Activated naive CD4-positive, alpha-beta T cell treated with anti-CD3 and anti-CD28 coated beads, Interleukin-2, amount 10 ng/mL, durations not matched to agents 7 days and 5 days (primary cell): ENCODE results near the gene THRB.

Experiments used
- CTCF ChIA-PET: fragments of 350-600 bp; sonication (Branson Sonifier 250); formaldehyde crosslinking; loops from one replicate; lab custom pipeline; 2021; ENCODE audit warnings: antibody characterized with exemption; lab: Charles Lee
- DNase-seq: peaks from one replicate; pipeline ENCODE4 v3.0.0-alpha.2; 2020
- H3K27ac Mint-ChIP-seq: one replicate; pipeline ENCODE4 v1.8.0; 2021; ENCODE audit warnings: mild to moderate bottlenecking, moderate library complexity, mixed read lengths
- H3K27me3 Mint-ChIP-seq: one replicate; pipeline ENCODE4 v1.8.0; 2021; ENCODE audit warnings: mild to moderate bottlenecking, mixed read lengths
- H3K36me3 Mint-ChIP-seq: one replicate; pipeline ENCODE4 v1.8.0; 2021; ENCODE audit warnings: mixed read lengths
- H3K4me1 Mint-ChIP-seq: one replicate; pipeline ENCODE4 v1.8.0; 2021; ENCODE audit warnings: mixed read lengths
- H3K4me3 Mint-ChIP-seq: one replicate; pipeline ENCODE4 v1.8.0; 2021; ENCODE audit warnings: mild to moderate bottlenecking, moderate library complexity, mixed read lengths
- H3K9me3 Mint-ChIP-seq: one replicate; pipeline ENCODE4 v1.8.0; 2021; ENCODE audit warnings: mixed read lengths

Gene THRB

GRCh38 chr3:24521420-24522145 is 26.9 kb upstream of the THRB start:
- Mint-ChIP-seq H3K36me3 (no peaks in the 10 kb centered on the region), H3K27me3 (peaks cover 31% of the 10 kb centered on the region), H3K27ac (no peak overlapping the region), H3K9me3 (no peaks in the 10 kb centered on the region), H3K4me3 (no peak overlapping the region), H3K4me1 (no peaks in the 10 kb centered on the region)
- CTCF ChIA-PET = no interaction called here
- no peak for DNase-seq

GRCh38 chr3:24520976-24521419 is 26.3 kb upstream of the THRB start:
- Mint-ChIP-seq H3K27ac (no peak overlapping the region), H3K27me3 (peaks cover 31% of the 10 kb centered on the region), H3K4me3 (no peak overlapping the region), H3K36me3 (no peaks in the 10 kb centered on the region), H3K9me3 (no peaks in the 10 kb centered on the region), H3K4me1 (no peaks in the 10 kb centered on the region)
- no peak for DNase-seq
- CTCF ChIA-PET = no interaction called here

GRCh38 chr3:24520101-24520495 is 25.4 kb upstream of the THRB start:
- Mint-ChIP-seq H3K9me3 (no peaks in the 10 kb centered on the region), H3K36me3 (no peaks in the 10 kb centered on the region), H3K27ac (no peak overlapping the region), H3K27me3 (peaks cover 31% of the 10 kb centered on the region), H3K4me3 (no peak overlapping the region), H3K4me1 (no peaks in the 10 kb centered on the region)
- CTCF ChIA-PET = no interaction called here
- DNase-seq = no peak

- Mint-ChIP-seq H3K27ac (no peak overlapping the region), H3K27me3 (peaks cover 31% of the 10 kb centered on the region), H3K4me1 (no peaks in the 10 kb centered on the region), H3K36me3 (no peaks in the 10 kb centered on the region), H3K9me3 (no peaks in the 10 kb centered on the region), H3K4me3 (no peak overlapping the region)
- DNase-seq = no peak
- CTCF ChIA-PET = no interaction called here
Measured at GRCh38 chr3:24519368-24520100, 24.9 kb upstream of the THRB start.

GRCh38 chr3:24518990-24519367 is 24.3 kb upstream of the THRB start:
- no peaks in the 10 kb centered on the region for H3K9me3 Mint-ChIP-seq
- H3K4me3 Mint-ChIP-seq = no peak overlapping the region
- no peak overlapping the region for H3K27ac Mint-ChIP-seq
- no peak for DNase-seq
- H3K27me3 Mint-ChIP-seq = peaks cover 31% of the 10 kb centered on the region
- CTCF ChIA-PET = no interaction called here
- no peaks in the 10 kb centered on the region for H3K36me3 Mint-ChIP-seq
- no peaks in the 10 kb centered on the region for H3K4me1 Mint-ChIP-seq

- H3K9me3 Mint-ChIP-seq = peaks cover 1% of the 10 kb centered on the region
- CTCF ChIA-PET = no interaction called here
Measured at GRCh38 chr3:24514119-24514518, 19.5 kb upstream of the THRB start.

GRCh38 chr3:24513463-24513862 is 18.8 kb upstream of the THRB start:
- CTCF ChIA-PET = no interaction called here
- peaks cover 1% of the 10 kb centered on the region for H3K9me3 Mint-ChIP-seq
- no peak for DNase-seq
- H3K4me3 Mint-ChIP-seq = no peak overlapping the region
- no peaks in the 10 kb centered on the region for H3K4me1 Mint-ChIP-seq
- H3K27ac Mint-ChIP-seq = no peak overlapping the region
- H3K36me3 Mint-ChIP-seq = no peaks in the 10 kb centered on the region
- no peaks in the 10 kb centered on the region for H3K27me3 Mint-ChIP-seq

More at GRCh38 chr3:24514119-24514518, 19.5 kb upstream of the THRB start:
- H3K27ac Mint-ChIP-seq = no peak overlapping the region
- no peaks in the 10 kb centered on the region for H3K36me3 Mint-ChIP-seq
- H3K4me3 Mint-ChIP-seq = no peak overlapping the region
- DNase-seq = no peak
- no peaks in the 10 kb centered on the region for H3K4me1 Mint-ChIP-seq
- no peaks in the 10 kb centered on the region for H3K27me3 Mint-ChIP-seq

- peaks cover 1% of the 10 kb centered on the region for H3K9me3 Mint-ChIP-seq
- no peaks in the 10 kb centered on the region for H3K4me1 Mint-ChIP-seq
- DNase-seq = no peak
- no peak overlapping the region for H3K4me3 Mint-ChIP-seq
- no peaks in the 10 kb centered on the region for H3K27me3 Mint-ChIP-seq
- CTCF ChIA-PET = no interaction called here
- H3K36me3 Mint-ChIP-seq = no peaks in the 10 kb centered on the region
- no peak overlapping the region for H3K27ac Mint-ChIP-seq
Measured at GRCh38 chr3:24512564-24513197, 18.0 kb upstream of the THRB start.

- no peaks in the 10 kb centered on the region for H3K27me3 Mint-ChIP-seq
- H3K4me1 Mint-ChIP-seq = no peaks in the 10 kb centered on the region
- H3K4me3 Mint-ChIP-seq = no peak overlapping the region
- peaks cover 1% of the 10 kb centered on the region for H3K9me3 Mint-ChIP-seq
- no peak for DNase-seq
- H3K27ac Mint-ChIP-seq = no peak overlapping the region
- H3K36me3 Mint-ChIP-seq = no peaks in the 10 kb centered on the region
- CTCF ChIA-PET = no interaction called here
Measured at GRCh38 chr3:24510030-24510648, 15.5 kb upstream of the THRB start.

GRCh38 chr3:24508423-24508839 is 13.8 kb upstream of the THRB start:
- no peaks in the 10 kb centered on the region for H3K4me1 Mint-ChIP-seq
- peaks cover 1% of the 10 kb centered on the region for H3K9me3 Mint-ChIP-seq
- H3K4me3 Mint-ChIP-seq = no peak overlapping the region
- H3K27me3 Mint-ChIP-seq = no peaks in the 10 kb centered on the region
- no peaks in the 10 kb centered on the region for H3K36me3 Mint-ChIP-seq
- DNase-seq = no peak
- no peak overlapping the region for H3K27ac Mint-ChIP-seq
- CTCF ChIA-PET = no interaction called here

- peaks cover 1% of the 10 kb centered on the region for H3K9me3 Mint-ChIP-seq
- H3K4me1 Mint-ChIP-seq = no peaks in the 10 kb centered on the region
- no peak overlapping the region for H3K4me3 Mint-ChIP-seq
- H3K27ac Mint-ChIP-seq = no peak overlapping the region
- DNase-seq = no peak
- CTCF ChIA-PET = no interaction called here
- no peaks in the 10 kb centered on the region for H3K36me3 Mint-ChIP-seq
- H3K27me3 Mint-ChIP-seq = no peaks in the 10 kb centered on the region
Measured at GRCh38 chr3:24507776-24508422, 13.2 kb upstream of the THRB start.

GRCh38 chr3:24506966-24507775 is 12.5 kb upstream of the THRB start:
- H3K9me3 Mint-ChIP-seq = no peaks in the 10 kb centered on the region
- H3K4me1 Mint-ChIP-seq = no peaks in the 10 kb centered on the region
- H3K27ac Mint-ChIP-seq = no peak overlapping the region
- H3K4me3 Mint-ChIP-seq = no peak overlapping the region
- no peak for DNase-seq
- H3K27me3 Mint-ChIP-seq = no peaks in the 10 kb centered on the region
- CTCF ChIA-PET = no interaction called here
- no peaks in the 10 kb centered on the region for H3K36me3 Mint-ChIP-seq

- DNase-seq = no peak
- Mint-ChIP-seq H3K4me3 (no peak overlapping the region), H3K27me3 (no peaks in the 10 kb centered on the region), H3K36me3 (no peaks in the 10 kb centered on the region), H3K4me1 (no peaks in the 10 kb centered on the region), H3K27ac (no peak overlapping the region), H3K9me3 (no peaks in the 10 kb centered on the region)
- CTCF ChIA-PET = no interaction called here
Measured at GRCh38 chr3:24505691-24506550, 11.3 kb upstream of the THRB start.
